ENCODE measurements around the gene DOCK6.
"Not testable (repeated sequence)": the region's sequence is repeated elsewhere in the genome, so short reads cannot be mapped to it uniquely, and the experiment has no call there.

DNA sequence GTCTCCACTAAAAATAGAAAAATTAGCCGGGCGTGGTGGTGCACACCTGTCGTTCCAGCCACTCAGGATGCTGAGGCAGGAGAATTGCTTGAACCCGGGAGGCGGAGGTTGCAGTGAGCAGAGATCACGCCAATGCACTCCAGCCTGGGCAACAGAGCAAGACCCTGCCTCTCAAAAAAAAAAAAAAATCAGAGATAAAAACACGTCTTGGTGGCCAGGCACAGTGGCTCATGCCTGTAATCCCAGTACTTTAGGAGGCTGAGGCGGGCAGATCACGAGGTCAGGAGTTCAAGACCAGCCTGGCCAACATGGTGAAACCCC lies 83.2 kb downstream of the DOCK6 start:
- TF ChIP-seq SIN3A (IDR thresholded peaks at IDR 0.05; ENCODE audit: borderline replicate concordance, low read depth, low read length); REST (IDR thresholded peaks at IDR 0.05; ENCODE audit: borderline replicate concordance in 1 of 2, low read depth in 1 of 2, low read length in 2 of 2): not testable (repeated sequence)

Measured in HepG2 (cell line).